ENCODE results near the gene ABCA13.

- TF ChIP-seq ZSCAN5A (tag by site-specific recombination; IDR thresholded peaks at IDR 0.05) (no peak), CTCF (tag by site-specific recombination; IDR thresholded peaks at IDR 0.05) (no peak), ZNF639 (tag by site-specific recombination; IDR thresholded peaks at IDR 0.05) (no peak), MYNN (tag by site-specific recombination; IDR thresholded peaks at IDR 0.05; ENCODE audit: borderline replicate concordance) (no peak), ZFP41 (tag by site-specific recombination; IDR thresholded peaks at IDR 0.05; ENCODE audit: borderline replicate concordance) (no peak), ZBTB7A (tag by site-specific recombination; IDR thresholded peaks at IDR 0.05; ENCODE audit: low read depth) (no peak), ZNF704 (tag by site-specific recombination; IDR thresholded peaks at IDR 0.05) (no peak), ZNF510 (tag by site-specific recombination; IDR thresholded peaks at IDR 0.05; ENCODE audit: insufficient replicate concordance) (no peak), PBX3 (CRISPR knock-in tag; IDR thresholded peaks at IDR 0.05) (no peak), ZNF426 (tag by site-specific recombination; IDR thresholded peaks at IDR 0.05) (no peak), HOXA7 (CRISPR knock-in tag; IDR thresholded peaks at IDR 0.05; ENCODE audit: borderline replicate concordance) (no peak), ZBTB20 (tag by site-specific recombination; IDR thresholded peaks at IDR 0.05) (no peak), ZNF548 (tag by site-specific recombination; IDR thresholded peaks at IDR 0.05) (no peak)
Observed at GRCh38 chr7:48252995-48253394, 81.7 kb downstream of the ABCA13 start.
